ENCODE data around the gene SMAD7.

SMAD7 gene

DNA sequence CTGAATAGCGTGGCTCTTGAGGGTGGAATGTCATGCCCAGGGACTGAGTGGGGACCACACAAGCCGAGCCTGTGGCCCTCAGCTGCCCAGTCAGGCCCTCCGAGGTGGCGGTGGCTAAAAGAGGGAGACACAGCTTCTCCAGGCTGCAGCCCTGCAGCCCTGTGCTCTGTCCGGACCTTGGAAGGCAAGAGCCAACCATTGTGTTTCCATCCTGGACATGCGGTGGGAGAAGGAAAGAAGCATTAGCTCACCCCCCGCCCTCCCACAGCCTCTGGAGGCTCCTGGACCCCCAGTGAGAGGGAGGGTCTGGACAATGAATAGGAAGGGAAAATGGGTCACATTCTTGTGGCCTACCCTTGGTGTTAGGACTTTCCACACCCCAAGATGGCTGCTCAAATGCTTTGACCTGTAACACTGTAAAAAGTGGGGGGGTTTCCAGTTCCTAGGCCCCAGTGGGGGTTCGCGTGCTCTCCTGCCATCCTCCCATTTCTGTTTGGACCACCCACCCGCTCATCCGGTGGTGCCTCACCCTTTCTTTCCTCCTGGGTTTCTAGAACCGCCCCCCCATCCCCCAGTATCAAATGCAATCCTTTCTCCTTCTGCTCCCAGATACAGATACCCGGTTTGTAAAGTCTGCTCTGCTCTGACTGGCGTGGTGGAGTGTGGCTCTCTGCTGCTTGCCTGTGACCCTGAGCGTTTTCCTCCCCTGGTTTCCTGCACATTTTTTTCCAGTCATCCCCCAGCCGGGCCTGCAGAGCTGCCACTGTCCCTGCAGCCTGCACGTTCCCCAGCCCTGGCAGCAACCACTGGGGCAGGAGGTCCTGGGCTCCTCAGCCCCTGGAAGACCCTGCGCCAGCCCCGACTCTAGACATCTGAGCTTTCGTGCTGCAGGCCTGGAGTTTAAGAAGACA lies 36.3 kb upstream of the SMAD7 start:
- no peak for DNase-seq

DNA sequence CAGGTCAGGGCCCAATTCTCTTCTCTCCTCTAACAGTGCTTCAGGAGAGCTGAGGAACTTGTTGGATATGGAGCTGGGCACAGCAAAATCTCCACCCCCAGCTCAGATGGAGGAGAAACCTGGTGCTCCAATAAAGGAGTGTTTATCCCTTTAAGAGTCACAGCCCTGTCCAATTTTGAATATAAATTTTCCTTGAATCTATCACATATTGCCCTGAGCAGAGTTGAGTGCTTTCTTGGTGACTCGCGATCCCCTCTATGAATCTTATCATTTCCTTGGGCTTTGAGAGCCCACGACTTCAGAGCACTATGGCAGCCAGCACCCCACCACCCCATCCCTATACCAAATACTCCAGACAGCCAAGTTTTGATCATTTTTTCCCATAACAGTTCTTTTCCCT lies 34.4 kb upstream of the SMAD7 start:
- DNase-seq, result no peak

DNA sequence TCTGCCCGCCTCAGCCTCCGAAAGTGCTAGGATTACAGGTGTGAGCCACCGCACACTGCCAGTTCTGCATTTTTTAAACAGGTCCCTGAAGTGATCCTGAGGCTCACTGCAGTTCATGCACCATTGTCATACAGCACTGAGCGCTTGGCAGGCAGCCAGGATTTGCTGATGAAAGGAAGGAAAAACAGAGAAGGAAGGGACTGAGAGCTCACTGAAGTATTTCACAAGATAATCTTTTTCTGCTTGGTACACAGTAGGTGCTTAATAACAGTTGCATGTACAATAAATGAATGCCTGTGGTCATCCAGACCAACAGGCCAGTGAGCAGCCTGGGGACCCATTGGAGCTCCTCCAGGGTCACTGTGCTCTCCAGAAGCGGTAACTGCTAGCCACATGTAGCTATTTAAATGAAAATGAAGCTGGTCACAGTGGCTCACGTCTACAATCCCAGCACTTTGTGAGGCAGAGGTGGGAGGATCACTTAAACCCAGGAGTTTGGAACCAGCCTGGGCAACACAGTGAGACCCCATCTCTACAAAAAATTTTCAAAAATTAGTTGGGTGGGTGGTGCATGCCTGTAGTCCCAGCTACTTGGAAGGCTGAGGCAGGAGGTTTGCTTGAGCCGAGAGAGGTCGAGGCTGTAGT lies 33.1 kb upstream of the SMAD7 start:
- DNase-seq, result no peak

DNA sequence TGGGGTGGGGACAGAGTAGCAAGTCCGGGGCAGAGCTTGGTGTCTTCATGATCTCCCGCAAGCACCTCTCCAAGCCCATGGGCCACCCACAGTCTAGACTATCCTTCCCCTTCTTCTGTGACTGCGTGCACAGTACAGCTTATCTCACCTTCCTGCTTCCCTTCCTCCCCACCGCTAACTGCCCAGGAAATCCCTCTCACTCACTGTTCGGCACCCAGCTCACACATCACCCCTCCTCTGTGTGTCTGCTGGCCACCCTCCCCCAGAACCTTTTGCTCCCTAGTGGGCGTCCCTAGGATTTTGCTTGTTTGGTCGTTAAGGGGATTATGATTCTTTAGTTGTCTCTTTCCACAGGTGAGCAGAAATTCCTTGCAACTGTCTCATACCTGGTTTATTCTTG lies 31.5 kb upstream of the SMAD7 start:
- no peak for DNase-seq

DNA sequence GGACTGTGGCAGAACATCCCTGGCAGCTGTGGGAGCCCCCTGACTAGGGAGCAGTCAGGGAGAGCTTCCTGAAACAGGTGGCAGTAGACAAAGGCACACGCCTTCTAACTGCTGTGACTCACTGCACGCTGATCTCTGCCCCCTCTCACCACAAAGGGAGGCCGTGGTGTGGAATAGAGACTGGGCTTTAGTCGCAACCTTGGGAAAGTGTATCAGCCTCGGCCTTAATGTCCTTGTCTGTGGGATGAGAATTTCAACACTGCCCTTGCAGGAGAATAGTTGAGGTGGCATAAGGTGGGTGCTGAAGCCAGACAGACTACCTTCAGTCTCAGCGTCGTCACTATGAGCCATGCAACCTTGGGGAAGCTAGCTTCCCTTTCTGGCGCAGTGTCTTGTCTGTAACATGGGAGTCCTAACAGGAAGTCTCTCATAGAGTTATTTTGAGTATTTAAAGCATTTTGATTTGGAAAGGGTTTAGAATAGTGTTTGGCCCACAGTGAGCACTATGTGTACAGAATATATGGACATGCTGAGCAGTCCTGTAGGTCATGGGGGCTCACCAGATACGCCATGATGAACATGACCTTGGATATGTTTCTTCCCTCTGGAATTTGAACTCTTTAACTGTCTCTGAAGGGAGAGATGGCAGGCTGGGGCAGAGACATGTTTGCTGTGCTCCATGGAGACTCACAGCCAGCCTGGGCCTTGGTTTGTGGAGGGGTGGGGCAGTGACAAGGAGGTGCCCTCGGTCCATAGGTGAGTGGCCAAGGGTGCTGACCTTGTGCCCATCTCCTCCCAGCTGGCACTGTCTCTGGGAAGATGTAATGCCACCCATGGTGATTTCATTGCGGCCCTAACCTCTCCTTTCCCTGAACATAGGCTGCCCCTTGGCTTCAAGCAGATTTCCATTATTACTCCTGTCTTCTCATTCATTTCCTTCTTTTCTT lies 29.5 kb upstream of the SMAD7 start:
- DNase-seq, result no peak

DNA sequence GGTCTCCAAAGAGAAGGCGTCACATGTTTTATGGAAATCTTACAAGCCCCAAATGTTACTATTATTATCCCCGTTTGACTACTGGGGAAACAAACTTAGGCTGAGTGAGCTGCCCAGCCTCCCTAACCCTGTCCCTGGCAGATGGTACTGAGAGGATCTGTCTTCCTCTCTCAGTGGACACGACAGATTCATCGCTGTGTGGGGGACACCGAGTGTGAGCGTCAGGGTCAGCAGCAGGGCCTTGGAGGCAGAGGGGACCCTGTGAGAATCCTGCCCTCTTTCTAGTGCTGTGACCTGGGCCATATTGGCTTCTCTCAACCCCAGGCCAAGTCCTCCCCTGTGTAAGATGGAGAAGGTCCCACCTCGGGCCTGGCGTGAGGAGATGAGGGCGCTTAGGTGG lies 27.1 kb upstream of the SMAD7 start:
- no peak for DNase-seq

DNA sequence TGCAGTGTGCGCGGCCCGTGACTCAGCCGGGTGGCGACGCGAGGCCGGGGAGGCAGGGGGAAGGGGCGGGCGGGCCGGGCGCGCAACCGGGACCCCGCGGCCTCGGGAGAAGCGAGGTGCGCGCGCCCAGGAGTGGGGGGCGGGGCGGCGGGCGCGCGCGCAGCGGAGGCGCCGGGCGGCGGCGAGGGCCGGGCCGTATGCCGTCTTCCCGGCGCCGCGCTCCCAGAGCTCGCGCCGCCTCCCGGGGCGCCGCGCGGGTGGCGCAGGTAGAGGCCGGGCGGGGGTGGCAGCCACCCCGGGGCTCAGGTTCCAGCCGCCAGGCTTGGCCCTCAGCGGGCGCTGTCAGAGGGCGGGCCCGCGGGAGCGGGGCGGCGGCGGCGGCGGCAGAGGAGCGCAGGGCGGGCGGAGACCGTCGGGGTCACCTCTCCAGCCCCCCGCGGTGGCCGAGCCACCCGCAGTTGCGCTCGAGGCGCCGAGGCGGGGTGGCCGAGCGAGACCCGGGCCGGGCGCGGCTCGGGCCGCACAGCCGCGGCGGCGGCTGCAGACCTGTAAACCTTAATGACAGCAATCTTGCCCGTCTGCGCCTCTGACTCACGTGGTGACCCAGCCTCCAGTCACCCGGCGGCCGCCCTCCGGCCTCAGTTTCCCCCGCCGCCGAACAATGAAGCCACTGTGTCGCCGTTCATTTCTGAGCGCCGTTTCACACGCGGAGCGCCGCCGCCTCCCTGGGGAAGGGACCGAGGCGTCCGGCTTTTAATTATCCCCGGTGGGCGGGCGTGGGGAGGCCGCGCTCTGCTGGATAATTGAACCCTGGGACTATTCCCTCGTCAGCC lies 25.3 kb upstream of the SMAD7 start:
- peak; percentile 56 for DNase-seq

DNA sequence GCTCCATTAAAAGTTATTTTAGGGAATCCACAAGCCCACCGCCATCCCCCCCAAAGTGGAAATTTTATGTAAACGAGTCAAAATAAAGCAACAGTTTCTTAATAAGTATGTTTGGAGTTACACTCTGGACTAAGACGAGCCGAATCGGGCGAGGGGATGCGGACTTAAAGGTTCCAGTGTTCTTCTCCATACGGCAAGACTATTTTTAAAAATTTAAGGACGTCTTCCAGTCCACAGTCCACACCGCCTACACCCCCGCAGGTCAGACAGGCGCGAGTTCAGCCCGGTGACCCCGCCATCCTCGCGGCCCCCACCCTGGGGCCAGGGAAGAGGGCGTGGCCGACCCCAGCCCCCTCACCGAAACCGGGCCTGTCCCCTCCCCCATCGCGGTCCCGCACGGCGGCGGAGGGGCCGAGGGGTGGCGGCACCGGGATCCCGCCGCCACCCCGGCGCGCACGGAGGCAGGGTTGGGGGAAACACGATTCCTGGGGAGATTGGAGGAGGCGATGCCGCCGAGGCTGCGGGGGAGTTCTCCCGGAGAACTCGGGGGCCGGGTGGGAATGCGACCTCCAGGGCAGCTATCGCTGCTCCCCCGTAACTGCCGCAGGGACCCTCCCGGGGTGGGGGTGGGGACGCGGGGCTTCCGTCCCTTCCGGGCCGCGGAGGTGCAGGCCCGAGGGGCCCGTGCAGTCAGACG lies 24.5 kb upstream of the SMAD7 start:
- DNase-seq, result no peak

DNA sequence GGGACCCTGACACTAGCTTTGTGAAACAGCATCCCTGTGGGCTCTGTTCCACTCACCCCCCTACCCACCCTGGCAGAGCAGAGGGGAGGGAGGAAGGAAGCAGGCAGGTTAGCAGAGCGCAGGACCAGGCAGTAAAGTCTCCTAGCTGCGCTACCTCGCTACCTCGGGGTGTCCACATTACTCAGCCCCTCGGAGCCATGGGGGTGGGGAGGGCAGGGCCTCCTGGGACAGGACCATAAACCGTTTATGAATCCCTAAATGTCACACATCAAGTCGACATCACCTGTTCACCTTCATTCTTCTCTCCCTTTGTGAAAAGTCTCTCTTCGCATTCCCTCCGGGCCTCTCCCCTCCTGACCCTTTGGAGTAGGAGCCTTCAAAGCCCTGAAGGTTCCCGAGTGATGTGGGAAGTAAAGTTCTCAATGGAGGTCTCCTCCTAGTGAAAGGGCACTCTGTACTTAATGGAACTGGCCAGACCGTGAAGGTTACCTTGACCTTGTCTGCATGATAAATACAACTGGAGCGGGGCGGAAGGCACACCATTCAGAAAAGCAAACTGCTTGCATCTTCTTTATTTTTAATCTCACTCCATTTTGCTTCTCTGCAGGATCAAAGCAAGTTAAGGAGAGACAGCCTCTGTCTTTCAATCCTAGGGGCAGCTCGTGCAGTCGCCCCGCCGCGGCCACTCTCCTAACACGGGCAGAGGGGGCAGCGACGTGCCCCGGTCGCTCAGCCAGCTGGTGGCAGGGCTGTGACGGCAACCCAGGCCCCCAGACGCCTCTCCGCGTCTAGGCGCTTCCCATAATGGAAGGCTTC lies 23.7 kb upstream of the SMAD7 start:
- DNase-seq, result no peak

DNA sequence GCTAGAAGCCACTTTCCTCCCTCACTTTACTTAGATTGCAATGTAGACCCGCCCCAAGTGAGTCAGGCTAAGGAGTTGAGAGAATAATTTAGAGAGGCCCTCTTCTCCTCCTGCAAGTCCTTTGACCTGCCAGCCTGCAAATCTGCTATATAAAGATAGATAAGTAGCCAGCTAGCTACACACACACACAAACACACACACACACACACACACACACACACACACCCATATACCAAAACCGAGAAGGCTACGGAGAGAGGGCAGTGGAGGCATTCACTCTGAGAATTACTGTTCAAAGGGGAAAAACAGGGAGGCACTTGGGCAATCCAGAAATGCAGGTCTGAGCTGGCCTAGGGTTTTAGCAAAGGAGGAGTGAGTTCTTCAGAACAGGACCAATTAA lies 23.0 kb upstream of the SMAD7 start:
- DNase-seq, result no peak

DNA sequence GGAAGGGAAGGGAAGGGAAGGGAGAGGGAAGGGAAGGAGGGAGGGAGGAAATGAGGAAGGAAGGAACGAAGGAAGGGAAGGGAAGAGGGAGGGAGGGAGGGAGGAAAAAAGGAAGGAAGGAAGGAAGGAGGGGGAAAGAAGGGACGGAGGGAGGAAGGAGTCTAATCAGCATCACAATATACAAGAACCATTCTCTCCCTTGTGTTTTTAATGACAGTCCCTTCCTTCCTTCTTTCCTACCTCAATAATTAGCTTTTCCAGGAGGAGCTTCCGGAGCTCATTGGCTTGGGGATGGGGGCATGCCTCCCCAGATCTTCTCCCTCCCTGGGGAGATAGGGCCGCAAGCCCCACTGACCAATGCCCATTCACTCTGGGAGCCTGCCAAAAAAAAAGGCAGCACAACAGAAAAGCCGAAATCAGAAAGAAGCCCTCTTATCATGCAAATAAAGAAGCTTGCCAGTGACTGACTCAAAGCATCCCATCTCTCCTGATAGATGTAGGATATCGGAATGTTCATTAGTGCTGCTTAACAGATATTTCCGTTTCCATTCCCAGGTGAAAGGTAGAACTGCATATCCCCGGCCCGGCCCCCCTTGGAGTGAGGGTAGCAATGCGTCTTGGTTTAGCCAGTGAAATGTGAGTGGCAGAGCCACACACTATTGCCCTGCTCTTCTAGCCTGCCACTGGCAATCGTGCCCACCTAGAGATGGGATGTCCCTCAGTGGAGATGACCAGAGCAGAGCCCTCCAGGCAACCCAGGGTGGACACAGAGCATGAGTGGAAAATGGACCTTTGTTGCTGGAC lies 17.8 kb upstream of the SMAD7 start:
- no peak for DNase-seq

DNA sequence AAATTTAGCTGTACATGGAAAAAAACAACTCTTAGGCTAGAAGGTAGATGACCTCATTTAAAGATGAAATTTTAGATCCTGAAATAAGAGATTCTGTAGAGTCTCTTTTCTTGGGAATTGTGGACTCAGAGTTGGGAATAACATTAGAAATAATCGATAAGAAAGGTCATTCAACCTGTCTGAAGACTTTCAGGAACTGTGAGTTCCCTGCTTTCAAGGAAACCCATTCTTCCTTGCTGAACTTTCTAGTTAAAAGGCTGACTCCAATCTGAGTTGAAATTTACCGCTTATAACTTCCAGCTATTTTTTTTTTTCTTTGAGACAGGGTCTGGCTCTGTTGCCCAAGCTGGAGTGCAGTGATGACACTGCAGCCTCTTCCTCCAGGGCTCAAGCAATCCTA lies 16.8 kb upstream of the SMAD7 start:
- no peak for DNase-seq

DNA sequence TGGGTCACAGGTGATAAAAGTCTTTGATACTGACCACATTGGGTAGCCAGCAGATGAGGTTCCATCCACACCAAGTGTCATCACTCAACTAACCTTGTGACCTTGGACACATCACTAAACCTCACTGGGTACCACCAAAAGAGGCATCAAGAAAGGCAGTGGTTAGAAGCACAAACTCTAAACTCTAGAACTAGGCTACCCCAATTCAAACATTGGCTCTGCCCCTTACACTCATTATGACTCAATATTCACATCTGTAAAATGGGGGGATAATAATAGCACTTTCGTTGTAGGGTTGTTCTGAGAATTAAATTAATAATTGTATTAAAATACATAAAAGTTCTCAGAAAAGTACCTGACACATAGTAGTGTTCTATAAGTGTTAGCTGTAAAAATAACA lies 15.8 kb upstream of the SMAD7 start:
- DNase-seq, result no peak

DNA sequence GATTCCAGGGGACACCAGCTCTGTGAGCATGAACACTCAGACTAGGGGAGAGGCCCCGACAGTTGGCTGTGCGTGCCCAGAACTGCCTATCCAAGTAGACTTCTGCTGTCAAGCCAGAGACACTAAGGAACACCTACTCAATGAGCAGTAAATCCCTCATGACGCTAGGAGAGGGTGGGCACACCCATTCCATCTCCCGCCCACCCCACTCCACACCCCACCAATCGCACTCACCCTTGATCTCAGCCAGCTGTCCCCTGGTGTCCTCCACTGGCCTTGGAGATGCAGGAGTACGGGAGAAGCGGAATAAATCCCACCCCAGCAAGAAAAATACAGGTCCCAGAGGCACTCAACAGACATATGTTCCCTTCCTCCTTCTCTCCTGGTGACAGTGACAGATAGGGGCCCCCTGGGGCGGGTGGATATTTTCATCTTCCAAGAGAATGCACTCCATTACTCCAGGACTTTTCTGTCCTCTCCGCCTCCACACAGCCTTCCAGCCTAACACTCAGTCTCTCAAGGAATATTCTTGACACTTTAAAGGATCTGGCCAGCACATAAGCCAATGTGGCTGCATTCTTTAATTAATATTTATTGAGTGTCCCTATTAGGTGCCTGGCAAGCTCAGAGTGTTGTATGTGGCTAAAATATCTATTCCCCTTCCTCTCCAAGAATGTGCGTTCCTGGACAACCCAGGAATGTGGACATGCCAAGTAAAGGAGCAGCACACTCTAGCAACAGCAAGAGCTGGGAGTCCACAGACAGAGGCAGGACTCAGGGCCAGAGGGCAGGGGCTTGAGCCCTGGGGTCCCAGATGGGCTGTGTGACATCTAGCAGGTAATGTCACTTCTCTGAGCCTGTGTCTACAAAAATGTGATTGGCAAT lies 13.1 kb upstream of the SMAD7 start:
- no peak for DNase-seq

DNA sequence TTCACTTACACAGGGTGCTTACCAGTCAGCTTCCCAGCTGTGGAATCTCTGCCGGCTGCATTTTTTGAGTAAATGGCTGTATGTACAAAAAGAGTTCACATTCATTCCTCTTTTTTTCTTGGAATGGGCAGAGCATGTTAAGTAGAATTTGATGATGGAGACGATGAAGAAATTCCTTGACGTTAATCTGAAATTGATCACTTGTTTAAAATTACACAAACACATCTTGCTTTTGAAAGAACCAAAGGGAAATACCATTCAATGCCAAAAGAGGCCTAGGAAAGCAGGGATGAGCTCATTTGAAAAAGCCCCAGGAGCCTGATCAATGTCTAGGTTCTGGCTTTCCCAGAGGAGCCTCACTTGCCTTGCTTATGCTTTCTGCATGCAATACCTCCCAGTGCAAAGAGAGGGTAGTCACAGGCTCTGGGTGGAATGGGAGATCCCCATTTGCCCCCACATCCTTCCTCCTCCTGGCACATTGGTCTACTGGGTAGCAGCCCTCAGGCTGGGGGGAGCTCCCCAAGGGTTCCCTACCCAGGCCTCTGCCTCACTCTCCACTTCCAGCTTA lies 12.3 kb upstream of the SMAD7 start:
- no peak for DNase-seq

DNA sequence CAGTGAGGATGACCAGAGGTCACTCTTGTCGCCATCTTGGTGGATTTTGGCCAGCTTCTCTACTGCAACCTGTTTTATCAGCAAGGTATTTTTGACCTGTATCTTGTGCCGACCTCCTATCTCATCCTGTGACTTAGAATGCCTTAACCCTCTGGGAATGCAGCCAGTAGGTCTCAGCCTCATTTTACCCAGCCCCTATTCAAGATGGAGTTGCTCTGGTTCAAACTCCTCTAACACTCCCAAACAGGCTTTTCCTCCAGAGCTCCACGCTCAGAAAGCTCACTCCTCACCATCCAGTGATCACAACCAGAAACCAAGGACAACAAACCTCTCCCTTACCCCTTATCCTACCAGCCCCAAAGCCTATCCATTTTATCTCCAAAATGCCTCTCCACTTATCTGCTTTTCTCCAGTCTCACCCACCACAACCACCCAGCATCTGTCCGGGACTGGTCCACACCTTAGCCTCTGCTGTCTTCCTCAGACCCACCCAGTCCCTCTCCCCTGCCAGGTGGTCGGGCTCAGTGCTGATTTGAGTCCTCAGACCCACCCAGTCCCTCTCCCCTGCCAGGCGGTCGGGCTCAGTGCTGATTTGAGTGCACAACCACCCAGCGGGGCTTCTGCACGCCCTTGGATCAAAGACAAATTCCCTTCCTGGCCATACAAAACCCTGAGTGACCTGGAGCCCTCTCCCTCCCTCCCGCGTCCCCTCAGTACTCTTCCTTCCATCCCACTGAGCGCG lies 11.7 kb upstream of the SMAD7 start:
- no peak for DNase-seq

DNA sequence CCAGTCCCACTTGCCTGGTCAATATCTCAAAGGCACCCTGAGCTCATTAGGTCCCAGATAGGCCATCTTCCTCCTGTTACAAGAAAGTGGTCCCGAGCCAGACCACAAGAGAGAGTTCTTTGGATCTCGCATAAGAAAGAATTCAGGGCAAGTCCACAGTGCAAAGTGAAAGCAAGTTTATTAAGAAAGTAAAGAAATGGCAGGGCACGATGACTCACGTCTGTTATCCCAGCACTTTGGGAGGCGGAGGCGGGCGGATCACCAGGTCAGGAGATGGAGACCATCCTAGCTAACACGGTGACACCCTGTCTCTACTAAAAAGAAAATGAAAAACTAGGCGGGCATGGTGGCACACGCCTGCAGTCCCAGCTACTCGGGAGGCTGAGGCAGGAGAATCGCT lies 10.8 kb upstream of the SMAD7 start:
- DNase-seq, result no peak
